NCI-H446 (cell line): ENCODE data around the gene OCEL1.
"Not testable (repeated sequence)": the region's sequence is repeated elsewhere in the genome, so short reads cannot be mapped to it uniquely, and the experiment has no call there.

Source experiments
- DNase-seq, 2 experiments: peaks; one replicate each; lab custom pipeline; 2025; lab: John Stamatoyannopoulos, UW

The OCEL1 gene, protein sequence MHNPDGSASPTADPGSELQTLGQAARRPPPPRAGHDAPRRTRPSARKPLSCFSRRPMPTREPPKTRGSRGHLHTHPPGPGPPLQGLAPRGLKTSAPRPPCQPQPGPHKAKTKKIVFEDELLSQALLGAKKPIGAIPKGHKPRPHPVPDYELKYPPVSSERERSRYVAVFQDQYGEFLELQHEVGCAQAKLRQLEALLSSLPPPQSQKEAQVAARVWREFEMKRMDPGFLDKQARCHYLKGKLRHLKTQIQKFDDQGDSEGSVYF

DNA sequence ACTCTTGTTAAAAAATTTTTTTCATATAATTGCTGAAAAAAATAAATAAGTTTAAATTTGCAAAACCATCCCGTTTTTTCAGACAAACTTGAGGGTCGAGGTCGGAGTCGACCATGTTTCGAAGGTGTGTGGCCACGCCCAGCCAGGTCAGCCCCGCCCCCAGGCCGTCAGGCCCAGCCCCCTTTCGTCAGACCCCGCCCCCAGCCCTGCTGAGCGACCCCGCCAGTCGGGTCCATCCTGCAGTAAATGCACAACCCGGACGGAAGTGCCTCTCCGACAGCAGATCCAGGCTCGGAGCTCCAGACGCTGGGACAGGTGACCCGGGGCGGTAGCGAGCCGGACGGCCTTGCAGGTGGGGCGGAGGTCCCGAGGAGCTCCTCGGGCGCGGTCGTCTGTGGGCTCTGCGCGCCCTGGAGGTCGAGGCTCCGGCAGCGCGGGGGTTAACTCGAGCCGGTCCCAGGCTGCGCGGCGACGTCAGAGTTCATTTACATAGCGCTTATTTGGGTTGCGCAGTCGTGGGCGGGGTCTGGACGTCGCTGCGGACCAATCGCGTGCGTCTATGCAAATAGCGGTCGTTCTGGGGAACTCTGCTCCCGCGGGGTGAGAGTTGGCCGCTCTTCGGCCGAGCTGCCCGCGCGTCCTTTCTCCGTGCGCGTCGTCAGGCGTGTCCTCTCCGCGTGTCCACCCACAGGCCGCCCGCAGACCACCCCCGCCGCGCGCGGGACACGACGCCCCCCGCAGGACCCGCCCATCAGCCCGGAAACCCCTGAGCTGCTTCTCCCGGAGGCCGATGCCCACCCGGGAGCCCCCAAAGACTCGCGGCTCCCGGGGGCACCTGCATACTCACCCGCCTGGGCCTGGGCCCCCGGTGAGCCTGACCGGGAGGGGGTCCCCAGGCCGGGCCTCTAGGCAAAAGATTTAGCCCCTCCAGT is at the start of gene OCEL1:
Gene OCEL1, plus strand, starts transcription at position 225 of the 932 bp plus-strand sequence. Its CDS starts 22 bp downstream, at position 247.
- peak; percentile 95 to 99 for DNase-seq

DNA sequence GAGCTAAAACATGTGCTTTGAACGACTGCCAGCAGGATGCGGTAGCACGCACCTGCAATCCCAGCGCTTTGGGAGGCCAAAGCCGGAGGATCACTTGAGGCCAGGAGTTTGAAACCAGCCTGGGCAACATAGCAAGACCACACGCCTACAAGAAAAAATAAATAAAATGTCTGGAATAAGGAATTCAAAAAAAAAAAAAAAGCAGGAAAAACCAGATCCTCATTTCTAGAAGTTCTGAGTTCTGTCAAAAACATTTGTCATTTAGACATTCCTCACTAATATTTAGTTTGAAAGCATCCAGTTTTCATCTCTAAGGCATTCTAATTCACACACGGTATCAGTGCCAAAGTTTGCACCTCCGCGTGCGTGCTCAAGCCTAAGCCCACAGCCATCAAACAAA is 47.7 kb upstream of the OCEL1 start:
- no peak for DNase-seq

DNA sequence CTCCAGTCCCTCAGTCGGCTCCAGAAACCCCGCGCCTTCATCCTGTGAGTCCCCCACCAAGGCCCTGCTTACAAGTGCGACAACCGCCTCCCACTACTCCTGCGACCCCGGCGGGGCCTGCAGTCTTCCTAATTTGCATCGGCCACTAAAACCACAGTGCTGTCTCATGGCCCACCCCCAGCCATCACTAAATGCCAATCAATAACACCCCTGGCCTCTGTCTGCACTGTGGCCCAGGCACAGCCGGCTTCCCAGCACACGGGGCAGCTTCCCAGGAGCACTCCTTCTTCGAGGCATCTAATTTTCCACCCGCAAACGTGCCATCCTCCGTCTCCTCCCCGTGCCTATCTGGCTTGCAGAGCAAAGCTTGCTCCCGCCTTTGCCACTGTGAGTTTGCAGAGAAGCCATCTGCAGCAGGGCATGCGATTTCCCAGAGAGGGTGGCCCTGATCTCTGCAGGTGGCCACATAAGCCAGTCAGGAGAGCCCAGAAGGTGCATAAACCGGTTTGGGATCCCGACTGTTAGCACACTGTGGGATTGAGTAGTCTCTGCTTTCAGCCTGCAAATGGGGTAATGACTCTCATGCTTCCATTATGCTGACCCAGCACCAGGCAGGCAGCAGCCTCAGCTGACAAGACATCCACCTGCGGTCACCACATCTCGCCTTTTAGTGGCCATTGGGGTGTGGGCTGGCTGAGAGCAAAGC is 44.9 kb upstream of the OCEL1 start:
- DNase-seq = no peak

DNA sequence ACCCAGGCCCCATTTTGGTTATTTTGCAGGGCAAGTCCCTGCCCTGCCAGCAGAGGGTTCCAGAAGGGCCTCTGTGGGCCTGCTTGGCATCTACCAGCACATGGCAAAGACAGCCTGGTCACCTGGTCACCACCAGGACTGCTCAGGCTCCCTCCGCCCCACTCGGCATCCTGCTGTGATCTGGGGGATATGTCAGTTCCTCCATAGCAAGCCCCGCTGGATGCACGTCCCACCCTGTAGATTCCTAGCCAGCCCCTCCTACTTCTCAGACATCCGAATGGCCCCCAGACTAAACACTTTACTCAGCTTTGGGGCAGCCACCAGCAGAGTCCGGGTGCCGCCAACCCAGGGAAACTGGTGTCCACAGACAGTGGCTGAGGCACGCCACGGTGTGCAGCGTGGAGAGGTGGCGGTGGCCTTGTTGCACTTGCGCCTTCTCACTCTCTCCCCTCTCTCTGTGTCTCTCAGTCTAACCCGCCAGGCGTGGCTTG is 42.7 kb upstream of the OCEL1 start:
- no peak for DNase-seq

DNA sequence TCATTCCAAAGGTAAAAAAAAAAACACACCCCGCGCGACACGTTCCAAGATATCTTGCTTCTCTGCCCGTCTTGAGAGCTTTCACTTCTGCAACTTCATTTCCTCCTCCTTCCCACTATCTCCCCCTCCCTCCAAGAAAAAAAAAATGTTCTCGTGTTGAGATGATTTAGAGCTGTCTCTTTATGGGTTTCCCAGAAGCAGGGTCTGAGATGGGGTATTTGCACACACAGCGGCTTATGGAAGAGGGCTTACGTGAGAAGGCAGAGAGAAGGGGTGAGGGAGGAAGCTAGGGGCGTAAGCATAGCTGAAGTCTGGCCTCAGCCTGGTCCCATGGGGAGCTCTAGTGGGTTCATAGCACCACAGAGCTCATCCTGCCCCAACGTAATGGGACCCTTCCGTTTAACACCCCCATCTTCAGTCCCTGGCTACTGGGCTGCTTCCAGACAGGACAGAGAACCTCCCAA is 42.1 kb upstream of the OCEL1 start:
- DNase-seq = no peak

DNA sequence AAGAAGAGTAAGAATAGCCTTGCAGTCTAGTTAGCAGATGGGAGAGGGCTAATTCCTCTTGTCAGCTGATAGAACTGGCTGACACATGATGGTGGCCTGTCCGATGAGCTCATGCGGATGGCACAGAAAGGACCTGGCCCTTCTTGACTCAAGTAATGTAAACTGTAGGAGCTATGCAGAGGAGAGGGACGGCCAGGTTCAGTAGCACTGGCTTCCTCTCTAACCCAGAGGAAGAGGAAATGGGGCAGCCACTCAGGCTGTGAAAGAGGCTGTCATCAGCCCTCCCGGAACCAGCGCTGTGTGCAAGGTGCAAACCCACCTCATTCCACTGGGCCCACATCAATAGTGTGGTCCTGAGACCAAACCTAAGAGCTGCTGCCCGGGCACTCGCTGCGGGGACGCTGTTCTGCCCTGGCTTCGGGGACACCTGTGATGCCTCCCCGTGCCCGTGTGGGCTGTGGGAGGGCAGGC is 41.6 kb upstream of the OCEL1 start:
- DNase-seq = no peak

DNA sequence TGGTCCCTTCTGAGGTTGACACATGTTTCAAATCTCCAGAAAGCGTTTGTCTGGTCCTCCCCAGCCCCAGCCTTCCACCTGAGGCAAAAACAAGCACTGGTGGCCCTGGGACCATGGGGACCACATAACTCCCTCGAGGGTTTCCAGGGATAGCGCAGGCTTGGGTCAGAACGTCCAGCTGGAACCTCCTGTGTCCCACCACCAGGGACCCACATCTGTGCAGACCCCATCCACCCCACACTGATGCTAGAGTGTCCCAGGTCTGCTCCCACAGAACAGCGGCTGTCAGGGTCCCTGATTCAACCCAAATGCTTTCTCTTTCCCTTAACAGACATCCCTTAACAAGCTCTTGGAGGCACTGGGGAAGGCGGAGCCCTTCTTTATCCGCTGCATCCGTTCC is 40.4 kb upstream of the OCEL1 start:
- no peak for DNase-seq

DNA sequence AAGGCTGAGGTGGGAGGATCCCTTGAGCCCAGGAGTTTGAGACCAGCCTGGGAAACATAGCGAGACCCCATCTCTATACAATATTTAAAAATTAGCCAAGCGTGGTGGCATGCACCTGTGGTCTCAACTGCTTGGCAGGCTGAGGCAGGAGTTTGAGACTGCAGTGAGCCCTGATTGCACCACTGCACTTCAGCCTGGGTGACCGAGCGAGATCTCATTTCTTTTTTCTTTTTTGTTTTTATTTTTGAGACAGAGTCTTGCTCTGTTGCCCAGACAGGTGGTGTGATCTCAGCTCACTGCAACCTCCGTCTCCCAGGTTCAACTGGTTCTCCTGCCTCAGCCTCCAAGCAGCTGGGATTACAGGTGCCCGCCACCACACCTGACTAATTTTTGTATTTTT is 34.3 kb upstream of the OCEL1 start:
- not testable (repeated sequence) for DNase-seq

DNA sequence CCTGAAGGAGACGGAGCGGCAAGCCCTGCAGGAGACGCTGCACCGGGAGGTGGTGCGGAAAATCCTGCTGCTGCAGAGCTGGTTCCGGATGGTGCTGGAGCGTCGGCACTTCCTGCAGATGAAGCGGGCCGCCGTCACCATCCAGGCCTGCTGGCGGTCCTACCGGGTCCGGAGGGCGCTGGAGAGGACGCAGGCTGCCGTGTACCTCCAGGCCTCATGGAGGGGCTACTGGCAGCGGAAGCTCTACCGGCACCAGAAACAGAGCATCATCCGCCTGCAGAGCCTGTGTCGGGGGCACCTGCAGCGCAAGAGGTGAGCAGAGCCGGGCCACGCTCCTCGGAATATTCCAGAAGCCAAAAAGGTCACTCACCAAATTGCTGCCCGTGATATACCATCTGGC is 33.3 kb upstream of the OCEL1 start:
- no peak for DNase-seq

DNA sequence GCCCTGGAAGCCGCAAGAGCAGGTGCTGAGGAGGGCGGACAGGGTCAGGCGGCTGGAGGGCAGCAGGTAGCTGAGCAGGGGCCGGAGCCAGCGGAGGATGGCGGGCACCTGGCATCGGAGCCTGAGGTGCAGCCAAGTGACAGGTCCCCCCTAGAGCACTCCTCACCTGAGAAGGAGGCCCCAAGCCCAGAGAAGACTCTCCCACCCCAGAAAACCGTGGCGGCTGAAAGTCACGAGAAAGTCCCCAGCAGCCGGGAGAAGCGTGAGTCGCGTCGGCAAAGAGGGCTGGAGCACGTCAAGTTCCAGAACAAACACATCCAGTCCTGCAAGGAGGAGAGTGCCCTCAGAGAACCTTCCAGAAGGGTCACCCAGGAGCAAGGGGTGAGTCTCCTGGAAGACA is 31.4 kb upstream of the OCEL1 start:
- DNase-seq = no peak

DNA sequence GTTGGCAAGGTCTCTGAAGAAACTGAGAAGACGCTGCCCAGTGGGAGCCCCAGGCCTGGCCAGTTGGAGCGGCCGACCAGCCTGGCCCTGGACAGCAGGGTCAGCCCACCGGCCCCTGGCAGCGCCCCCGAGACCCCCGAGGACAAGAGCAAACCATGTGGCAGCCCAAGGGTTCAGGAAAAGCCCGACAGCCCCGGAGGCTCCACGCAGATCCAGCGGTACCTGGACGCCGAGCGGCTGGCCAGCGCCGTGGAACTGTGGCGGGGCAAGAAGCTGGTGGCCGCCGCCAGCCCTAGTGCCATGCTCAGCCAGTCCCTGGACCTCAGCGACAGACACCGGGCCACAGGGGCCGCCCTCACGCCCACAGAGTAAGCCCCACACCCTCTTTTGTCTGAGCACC is 30.9 kb upstream of the OCEL1 start:
- DNase-seq = no peak

DNA sequence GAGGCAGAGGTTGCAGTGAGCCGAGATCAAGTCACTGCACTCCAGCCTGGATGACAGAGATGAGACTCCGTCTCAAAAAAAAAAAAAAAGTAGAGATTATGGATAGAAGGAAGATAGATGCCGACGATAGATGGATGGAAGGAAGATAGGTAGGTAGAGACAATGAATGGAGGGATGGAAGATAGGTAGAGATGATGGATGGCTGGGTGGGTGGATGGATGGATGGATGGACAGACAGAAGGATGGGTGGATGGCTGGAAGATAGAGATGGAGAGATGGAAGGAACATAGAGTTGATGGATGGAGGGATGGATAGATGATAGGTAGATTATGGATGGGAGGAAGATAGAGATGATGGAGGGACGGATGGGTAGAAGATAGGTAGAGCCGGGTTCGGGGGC is 29.4 kb upstream of the OCEL1 start:
- no peak for DNase-seq

DNA sequence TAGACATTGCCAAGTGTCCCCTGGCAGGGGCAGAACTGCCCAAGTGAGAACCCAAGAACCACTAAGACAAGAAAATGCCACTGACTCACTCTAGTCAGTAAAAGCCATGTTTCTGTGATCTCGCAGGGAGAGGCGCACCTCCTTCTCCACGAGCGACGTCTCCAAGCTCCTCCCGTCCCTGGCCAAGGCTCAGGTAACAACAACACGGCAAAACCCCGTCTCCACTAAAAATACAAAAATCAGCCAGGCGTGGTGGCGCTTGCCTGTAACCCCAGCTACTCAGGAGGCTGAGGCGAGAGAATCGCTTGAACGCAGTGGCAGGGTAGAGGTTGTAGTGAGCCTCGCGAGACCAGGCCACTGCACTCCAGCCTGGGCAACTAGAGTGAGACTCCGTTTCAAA is 28.4 kb upstream of the OCEL1 start:
- no peak for DNase-seq

DNA sequence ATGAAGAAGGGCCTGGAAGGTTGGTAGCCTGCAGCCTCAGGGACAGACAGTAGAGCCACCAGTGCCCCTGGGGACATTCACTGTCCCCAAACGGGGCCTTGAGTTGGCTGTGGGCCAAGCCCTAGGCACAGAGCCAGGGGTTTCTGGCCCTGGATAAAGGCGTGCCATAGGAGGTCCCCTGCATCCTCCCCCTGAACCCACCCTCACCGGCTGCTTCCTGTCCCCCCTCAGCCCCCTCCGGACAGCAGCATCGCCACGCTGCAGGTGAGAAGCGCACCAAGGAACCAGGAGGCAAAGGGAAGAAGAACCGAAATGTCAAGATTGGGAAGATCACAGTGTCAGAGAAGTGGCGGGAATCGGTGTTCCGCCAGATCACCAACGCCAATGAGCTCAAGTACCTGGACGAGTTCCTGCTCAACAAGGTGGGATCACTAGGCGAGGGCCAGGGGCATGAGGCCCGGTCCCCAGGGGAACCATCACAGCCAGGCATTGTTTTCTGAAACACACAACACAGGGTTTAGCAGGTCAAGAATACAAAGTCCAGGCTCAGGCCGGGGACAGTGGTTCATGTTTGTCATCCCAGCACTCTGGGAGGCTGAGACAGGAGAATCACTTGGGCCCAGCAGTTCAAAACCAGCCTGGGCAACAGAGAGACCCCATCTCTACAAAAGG is 25.5 kb upstream of the OCEL1 start:
- DNase-seq = no peak

DNA sequence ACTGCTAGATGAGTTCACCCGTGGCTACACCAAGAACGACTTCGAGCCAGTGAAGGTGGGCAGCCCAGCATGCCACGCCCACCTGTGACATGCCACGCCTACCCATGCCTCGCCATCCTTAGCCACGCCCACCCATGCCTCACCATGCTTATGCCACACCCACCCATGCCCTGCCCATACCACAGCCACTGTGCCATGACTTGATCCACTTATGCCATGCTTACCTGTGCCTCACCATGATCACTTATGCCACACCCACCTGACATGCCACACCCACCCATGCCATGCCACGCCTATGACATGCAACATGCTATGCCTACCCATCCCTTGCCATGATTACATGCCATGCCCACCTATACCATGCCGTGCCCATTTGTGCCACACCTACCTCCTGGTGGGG is 23.8 kb upstream of the OCEL1 start:
- DNase-seq = no peak

DNA sequence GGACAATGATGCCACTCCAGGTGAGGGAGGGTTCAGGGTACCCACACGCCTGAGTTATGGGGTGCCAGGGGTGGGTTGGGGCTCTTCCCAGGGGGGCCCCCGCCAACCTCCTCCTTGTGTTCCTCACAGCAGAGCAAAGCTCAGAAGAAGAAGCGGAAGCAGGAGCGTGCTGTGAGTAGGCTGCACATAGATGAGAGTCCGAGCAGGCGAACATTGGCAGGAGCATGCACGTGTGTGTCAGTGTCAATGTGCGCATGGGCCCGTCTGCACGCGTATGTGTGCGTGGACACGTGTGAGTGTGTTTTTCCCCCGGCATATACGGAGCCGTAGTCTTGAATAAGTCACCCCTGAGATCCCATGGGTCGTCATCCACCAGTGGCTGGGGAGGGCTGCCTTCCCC is 23.3 kb upstream of the OCEL1 start:
- DNase-seq = no peak

DNA sequence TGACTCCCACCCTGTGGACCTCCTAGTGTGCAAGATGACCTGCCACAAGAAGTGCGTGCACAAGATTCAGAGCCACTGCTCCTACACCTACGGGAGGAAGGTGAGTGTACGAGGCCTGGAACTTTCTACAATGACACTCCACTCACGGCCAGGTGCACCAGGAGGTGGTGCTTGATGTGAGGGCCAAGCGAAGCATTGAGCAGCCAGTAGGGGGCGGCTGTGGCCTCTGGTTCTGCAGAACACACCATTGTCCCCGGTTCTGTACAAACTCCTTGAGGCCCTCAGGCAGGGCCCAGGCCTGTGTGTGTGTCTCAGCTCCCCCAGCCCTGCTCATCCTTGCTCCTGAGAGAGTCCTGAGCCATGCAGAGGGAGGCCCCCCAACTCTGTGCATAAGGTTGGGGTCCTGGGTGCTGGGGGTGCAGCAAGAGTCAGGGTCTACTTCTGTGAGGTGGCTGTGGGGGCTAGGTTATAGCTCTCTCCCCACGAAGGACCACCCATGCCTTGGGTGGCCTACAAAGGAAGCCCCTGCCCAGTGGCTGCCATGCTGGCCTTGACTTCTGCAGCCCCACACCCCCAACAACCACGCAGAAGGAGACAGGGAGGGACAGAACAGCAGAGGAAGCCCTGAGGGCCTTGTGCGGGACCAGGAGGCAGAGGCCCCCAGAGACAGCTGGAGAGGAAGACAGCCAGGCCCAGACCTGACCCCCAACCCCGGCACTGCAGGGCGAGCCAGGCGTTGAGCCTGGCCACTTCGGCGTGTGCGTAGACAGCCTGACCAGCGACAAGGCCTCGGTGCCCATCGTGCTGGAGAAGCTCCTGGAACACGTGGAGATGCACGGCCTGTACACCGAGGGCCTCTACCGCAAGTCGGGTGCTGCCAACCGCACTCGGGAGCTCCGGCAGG is 20.5 kb upstream of the OCEL1 start:
- no peak for DNase-seq

DNA sequence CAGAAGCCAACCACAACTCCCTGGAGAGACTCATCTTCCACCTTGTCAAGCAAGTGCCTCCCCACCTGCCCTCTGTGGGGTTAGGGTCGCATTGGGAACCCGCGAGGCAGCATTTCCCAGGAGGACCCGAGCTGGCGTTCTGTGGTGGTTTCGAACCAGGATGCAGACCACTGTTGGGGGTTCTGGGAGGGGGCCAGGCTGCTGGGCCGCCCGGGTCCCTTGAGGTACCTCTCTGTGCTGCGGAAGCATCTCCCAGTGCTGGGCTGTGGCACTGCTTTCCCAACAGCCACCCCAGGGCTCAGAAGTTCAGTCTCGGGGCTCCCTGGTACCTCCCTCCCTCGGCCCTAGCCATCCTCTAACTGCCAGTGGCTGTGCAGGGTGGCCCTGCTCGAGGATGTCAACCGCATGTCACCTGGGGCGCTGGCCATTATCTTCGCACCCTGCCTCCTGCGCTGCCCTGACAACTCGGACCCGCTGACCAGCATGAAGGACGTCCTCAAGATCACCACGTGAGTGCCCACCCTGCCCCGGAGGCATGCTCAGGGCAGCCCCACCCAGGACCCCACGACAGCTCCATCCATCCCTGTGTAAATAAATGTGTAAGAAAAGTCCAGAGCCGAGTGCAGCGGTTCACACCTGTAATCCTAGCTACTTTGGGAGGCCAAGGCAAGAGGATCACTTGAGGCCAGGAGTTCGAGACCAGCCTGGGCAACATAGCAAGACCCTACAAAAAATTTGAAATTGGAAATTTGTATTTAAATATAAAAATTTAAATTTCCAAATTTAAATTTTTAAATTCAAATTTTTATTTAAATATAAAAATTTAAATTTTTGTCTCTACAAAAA is 19.1 kb upstream of the OCEL1 start:
- no peak for DNase-seq

DNA sequence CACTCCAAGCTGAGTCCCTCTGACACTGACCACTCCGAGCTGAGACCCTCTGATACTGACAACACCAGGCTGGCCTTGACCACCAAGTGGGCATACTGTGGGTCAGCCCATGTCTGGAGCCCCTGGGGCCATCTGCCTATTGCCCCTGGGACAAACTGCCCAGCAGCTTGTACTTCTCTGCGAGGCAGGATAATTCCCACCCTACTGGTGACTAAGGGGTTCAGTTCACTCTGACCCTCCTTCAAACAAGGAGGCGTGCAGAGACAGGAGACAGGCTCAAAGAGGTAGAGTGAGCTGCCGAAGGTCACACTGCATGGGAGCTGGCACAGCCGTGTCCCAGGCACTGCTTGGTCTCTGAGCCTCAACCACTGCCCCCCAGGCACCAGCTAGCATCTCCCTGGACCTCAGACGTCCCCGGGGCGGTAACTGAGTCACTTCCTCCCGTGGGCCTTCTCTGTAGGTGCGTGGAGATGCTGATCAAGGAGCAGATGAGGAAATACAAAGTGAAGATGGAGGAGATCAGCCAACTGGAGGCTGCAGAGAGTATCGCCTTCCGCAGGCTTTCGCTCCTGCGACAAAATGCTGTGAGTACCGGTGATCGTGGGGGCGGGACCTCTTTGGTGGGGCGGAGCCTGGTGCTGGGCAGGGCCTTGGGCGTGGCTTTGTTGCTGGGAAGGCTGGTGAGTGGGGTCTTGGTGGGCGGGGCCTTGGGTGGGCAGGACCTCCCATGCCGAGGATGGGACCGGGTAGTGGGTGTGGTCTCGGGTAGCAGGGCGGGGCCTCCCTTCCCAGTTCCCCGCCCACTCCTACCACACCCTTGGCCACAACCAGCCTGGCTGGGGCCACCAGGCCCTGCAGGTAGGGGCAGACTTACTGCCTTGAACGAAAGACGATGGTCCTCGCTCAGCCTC is 16.6 kb upstream of the OCEL1 start:
- DNase-seq = peak in 1 of 2 experiments; percentile 44
